Smooth muscle cell (in vitro differentiated cells): Measurements from ENCODE around the gene AGAP2. TPM values are rescaled to one million over a fixed set of nuclear protein-coding genes. Genes with fewer than 3 reads are reported as not detected.
"Not testable (repeated sequence)": the region's sequence is repeated elsewhere in the genome, so short reads cannot be mapped to it uniquely, and the experiment has no call there.

Experiments used
- DNase-seq: peaks from one replicate; lab custom pipeline; 2025; ENCODE audit not compliant: unreplicated experiment; lab: John Stamatoyannopoulos, UW
- H2AFZ ChIP-seq: fragments of 200-600 bp; sonication (generic); 2 replicates; pipeline ENCODE4 v1.6.0; 2016; ENCODE audit warnings: antibody characterized with exemption, low read depth, mild to moderate bottlenecking
- H3F3A ChIP-seq: fragments of 200-600 bp; sonication (generic); 2 replicates; pipeline ENCODE4 v1.6.0; 2017; ENCODE audit warnings: antibody characterized with exemption, low read depth
- H3K27ac ChIP-seq: fragments of 200-600 bp; sonication (generic); 2 replicates; pipeline ENCODE4 v1.5.1; 2016; ENCODE audit warnings: low read depth, mild to moderate bottlenecking
- H3K27me3 ChIP-seq: fragments of 200-600 bp; sonication (generic); 2 replicates; pipeline ENCODE4 v1.6.1; 2016; ENCODE audit warnings: low read depth, mild to moderate bottlenecking
- H3K36me3 ChIP-seq: fragments of 200-600 bp; sonication (generic); 2 replicates; pipeline ENCODE4 v1.5.1; 2016; ENCODE audit warnings: low read depth
- H3K4me1 ChIP-seq: fragments of 200-600 bp; sonication (generic); 2 replicates; pipeline ENCODE4 v1.5.1; 2016; ENCODE audit warnings: low read depth
- H3K4me2 ChIP-seq: fragments of 200-600 bp; sonication (generic); 2 replicates; pipeline ENCODE4 v1.6.0; 2016; ENCODE audit warnings: mild to moderate bottlenecking
- H3K4me3 ChIP-seq: fragments of 200-600 bp; sonication (generic); 2 replicates; pipeline ENCODE4 v1.5.1; 2016; ENCODE audit warnings: mild to moderate bottlenecking
- H3K79me2 ChIP-seq: fragments of 200-600 bp; sonication (generic); 2 replicates; pipeline ENCODE4 v1.6.0; 2016; ENCODE audit warnings: low read depth, mild to moderate bottlenecking
- H3K9ac ChIP-seq: fragments of 200-600 bp; sonication (generic); 2 replicates; pipeline ENCODE4 v1.6.0; 2016; ENCODE audit warnings: low read depth
- H3K9me3 ChIP-seq: fragments of 200-600 bp; sonication (generic); replicated peaks from 2 replicates; pipeline ENCODE4 v1.5.1; 2016; ENCODE audit warnings: low read depth
- H4K20me1 ChIP-seq: fragments of 200-600 bp; sonication (generic); 2 replicates; pipeline ENCODE4 v1.6.0; 2016; ENCODE audit warnings: low read depth
- CTCF ChIP-seq: fragments of 200-600 bp; sonication (generic); IDR thresholded peaks from 2 replicates; pipeline ENCODE4 v1.5.1; 2017; ENCODE audit warnings: borderline replicate concordance, mild to moderate bottlenecking, antibody characterized with exemption; ENCODE audit not compliant: insufficient read depth, poor library complexity, severe bottlenecking
- WGBS: methylation state at CpG from one replicate; pipeline ENCODE4 v1.1.7; 2016; ENCODE audit warnings: low lambda C conversion rate; 5-methylcytosine and 5-hydroxymethylcytosine counted together
- polyA plus RNA-seq: library from polyadenylated mRNA; unstranded; fragments of >200 nt; fragmentation: Nextera tagmentation; extraction: Ambion mirVana; gene quantifications from 2 replicates; pipeline ENCODE4 v1.2.1, GENCODE V29; 2016
- total RNA-seq: library from RNA; depleted of rRNA; stranded (reverse); fragments of >200 nt; gene quantifications from 2 replicates; pipeline ENCODE4 v1.2.3, GENCODE V29; 2014

AGAP2 gene
- total and polyA plus RNA-seq, 2 experiments from 2014 or later = not detected

GRCh38 chr12:57717846-57718640 lies 20.5 kb downstream of the AGAP2 start:
- Histone ChIP-seq H3K36me3 (no peaks in the 10 kb centered on the region), H3K4me2 (no peak overlapping the region), H3K4me3 (no peak overlapping the region), H3K79me2 (no peaks in the 10 kb centered on the region), H3K9ac (no peak overlapping the region), H3K27me3 (no peaks in the 10 kb centered on the region), H3K4me1 (no peaks in the 10 kb centered on the region), H3K9me3 (no peaks in the 10 kb centered on the region), H3F3A (no peaks in the 10 kb centered on the region), H3K27ac (no peak overlapping the region), H2AFZ (no peak overlapping the region), H4K20me1 (no peaks in the 10 kb centered on the region)
- no peak for TF ChIP-seq CTCF
- no peak for DNase-seq
- WGBS = 98% methylated on average over 22 of the region's 22 CpGs

- H3K4me1 ChIP-seq = no peaks in the 10 kb centered on the region
- no peaks in the 10 kb centered on the region for H3K9me3 ChIP-seq
- 99% methylated on average over 5 of the region's 5 CpGs for WGBS
- H3K79me2 ChIP-seq = no peaks in the 10 kb centered on the region
- H2AFZ ChIP-seq = no peak overlapping the region
- no peak overlapping the region for H3K4me2 ChIP-seq
- H3K36me3 ChIP-seq = no peaks in the 10 kb centered on the region
- no peak overlapping the region for H3K27ac ChIP-seq
- no peak overlapping the region for H3K9ac ChIP-seq
- DNase-seq = no peak
- H4K20me1 ChIP-seq = no peaks in the 10 kb centered on the region
- no peaks in the 10 kb centered on the region for H3K27me3 ChIP-seq
- no peak for TF ChIP-seq CTCF
- no peak overlapping the region for H3K4me3 ChIP-seq
- H3F3A ChIP-seq = no peaks in the 10 kb centered on the region
Measured at GRCh38 chr12:57717131-57717530, 21.4 kb downstream of the AGAP2 start.

DNA sequence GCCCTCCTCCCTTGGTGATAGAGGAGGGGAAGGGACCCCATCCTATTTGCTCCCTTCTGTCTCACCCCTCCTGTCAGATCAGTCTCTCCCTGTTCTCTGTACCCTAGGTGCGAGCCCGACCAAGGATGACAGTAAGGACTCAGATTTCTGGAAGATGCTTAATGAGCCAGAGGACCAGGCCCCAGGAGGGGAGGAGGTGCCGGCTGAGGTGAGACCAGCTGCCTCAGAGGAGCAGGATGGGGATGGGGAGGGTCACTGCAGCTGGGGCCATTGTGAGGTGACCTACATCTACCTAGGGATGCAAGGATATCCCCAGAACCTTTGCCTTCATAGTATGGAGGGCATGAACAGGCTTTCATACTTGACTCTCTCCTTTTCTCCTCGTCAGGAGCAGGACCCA lies 22.2 kb downstream of the AGAP2 start:
- H3K27ac ChIP-seq = no peak overlapping the region
- no peak for DNase-seq
- no peak overlapping the region for H3K4me3 ChIP-seq
- no peaks in the 10 kb centered on the region for H3K4me1 ChIP-seq
- H3K9ac ChIP-seq = no peak overlapping the region
- no peaks in the 10 kb centered on the region for H3K27me3 ChIP-seq
- no peaks in the 10 kb centered on the region for H3K36me3 ChIP-seq
- H2AFZ ChIP-seq = no peak overlapping the region
- H3K9me3 ChIP-seq = no peaks in the 10 kb centered on the region
- 96% methylated on average over 4 of the region's 4 CpGs for WGBS
- H3K4me2 ChIP-seq = no peak overlapping the region
- H3F3A ChIP-seq = no peaks in the 10 kb centered on the region
- no peak for TF ChIP-seq CTCF
- H3K79me2 ChIP-seq = no peaks in the 10 kb centered on the region
- H4K20me1 ChIP-seq = no peaks in the 10 kb centered on the region

DNA sequence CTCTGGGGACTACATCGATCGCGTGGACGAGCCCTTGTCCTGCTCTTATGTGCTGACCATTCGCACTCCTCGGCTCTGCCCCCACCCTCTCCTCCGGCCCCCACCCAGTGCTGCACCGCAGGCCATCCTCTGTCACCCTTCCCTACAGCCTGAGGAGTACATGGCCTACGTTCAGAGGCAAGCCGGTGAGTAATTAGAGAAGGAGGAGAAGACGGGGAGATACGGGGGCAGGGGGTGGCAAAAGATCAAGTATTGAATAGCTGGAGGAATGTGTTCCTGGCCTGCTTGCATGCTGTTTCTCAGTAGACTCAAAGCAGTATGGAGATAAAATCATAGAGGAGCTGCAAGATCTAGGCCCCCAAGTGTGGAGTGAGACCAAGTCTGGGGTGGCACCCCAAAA lies 22.8 kb downstream of the AGAP2 start:
- Histone ChIP-seq H3K4me2 (no peak overlapping the region), H3K9ac (no peak overlapping the region), H3K27ac (no peak overlapping the region), H3K79me2 (no peaks in the 10 kb centered on the region), H3K4me3 (no peak overlapping the region), H3K9me3 (no peaks in the 10 kb centered on the region), H3K4me1 (no peaks in the 10 kb centered on the region), H2AFZ (no peak overlapping the region), H3K27me3 (no peaks in the 10 kb centered on the region), H3F3A (no peaks in the 10 kb centered on the region), H3K36me3 (no peaks in the 10 kb centered on the region), H4K20me1 (no peaks in the 10 kb centered on the region)
- DNase-seq = no peak
- no peak for TF ChIP-seq CTCF
- WGBS = 96% methylated on average over 12 of the region's 12 CpGs

DNA sequence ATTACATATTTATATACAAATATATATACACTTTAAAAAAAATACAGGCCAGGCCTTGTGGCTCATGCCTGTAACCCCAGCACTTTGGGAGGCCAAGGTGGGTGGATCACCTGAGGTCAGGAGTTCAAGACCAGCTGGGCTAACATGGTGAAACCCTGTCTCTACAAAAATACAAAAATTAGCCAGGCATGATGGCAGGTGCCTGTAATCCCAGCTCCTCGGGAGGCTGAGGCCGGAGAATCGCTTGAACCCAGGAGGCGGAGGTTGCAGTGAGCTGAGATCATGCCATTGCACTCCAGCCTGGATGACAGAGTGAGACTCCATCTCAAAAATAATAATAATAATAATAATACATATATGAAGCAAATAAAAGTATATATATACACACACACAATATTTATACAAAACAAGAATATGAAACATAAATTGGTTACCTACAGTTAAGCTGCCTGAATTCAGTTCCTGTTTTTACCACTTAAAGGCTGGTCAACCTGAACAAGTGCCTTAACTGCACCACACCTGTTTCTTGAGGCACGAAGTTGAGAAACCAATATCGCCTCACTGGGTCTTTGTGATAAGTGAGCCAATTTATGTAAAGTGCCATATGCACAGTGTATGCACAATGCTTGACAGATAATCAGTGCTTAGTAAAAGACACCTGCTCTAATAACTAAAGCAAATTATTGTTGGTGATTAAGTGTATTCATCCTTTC lies 23.4 kb downstream of the AGAP2 start:
- H3K79me2 ChIP-seq, H2AFZ ChIP-seq, H3K4me3 ChIP-seq, DNase-seq, H3K27me3 ChIP-seq, H3K27ac ChIP-seq, H3K4me1 ChIP-seq, H3K4me2 ChIP-seq, H3K9me3 ChIP-seq, H3F3A ChIP-seq, H4K20me1 ChIP-seq, H3K9ac ChIP-seq, H3K36me3 ChIP-seq: not testable (repeated sequence)
- WGBS = 96% methylated on average over 6 of the region's 6 CpGs
